ENCODE data around the gene RPS6KB2.

The RPS6KB2 gene

DNA sequence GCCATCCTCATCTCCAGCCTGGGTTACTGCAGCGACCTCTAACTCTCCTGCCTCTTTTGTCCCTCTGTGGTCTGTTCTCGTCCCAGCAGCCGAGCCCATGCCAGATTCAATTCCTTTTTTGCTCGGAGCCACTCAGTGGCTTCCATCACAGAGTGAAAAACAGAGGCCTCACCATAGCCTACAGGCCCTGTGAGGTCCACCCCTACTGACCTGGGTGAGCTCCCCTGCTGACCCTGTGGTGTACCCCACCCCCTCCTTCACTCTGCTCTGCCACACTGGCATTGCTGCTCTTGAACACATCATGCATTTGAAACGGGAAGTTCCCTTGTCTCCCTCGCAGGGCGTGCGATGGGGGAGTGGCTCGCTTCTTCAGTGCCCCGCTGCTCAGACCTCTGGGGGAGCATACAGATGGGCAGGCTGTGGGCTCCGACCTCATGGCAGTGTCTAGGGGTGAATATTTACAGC, 56.6 kb downstream of the RPS6KB2 start:
- peak; percentile 81 for FAIRE-seq
- DNase-seq (ENCODE audit: insufficient read length, low spot score) = no peak

Measured in GM19239 (cell line).